VCaP (cell line): Measurements from ENCODE around the gene MPG.
"Not testable (repeated sequence)": the region's sequence is repeated elsewhere in the genome, so short reads cannot be mapped to it uniquely, and the experiment has no call there.

Experiments
- H3K27ac ChIP-seq: fragments of 450-650 bp; 2 replicates; pipeline ENCODE4 v1.5.1; 2017
- TF ChIP-seq, protein P1 (sequence below): fragments of 450-650 bp; conservative IDR thresholded peaks from 2 replicates; pipeline ENCODE4 v1.5.1; 2017; ENCODE audit warnings: mild to moderate bottlenecking, moderate library complexity

The MPG gene

DNA sequence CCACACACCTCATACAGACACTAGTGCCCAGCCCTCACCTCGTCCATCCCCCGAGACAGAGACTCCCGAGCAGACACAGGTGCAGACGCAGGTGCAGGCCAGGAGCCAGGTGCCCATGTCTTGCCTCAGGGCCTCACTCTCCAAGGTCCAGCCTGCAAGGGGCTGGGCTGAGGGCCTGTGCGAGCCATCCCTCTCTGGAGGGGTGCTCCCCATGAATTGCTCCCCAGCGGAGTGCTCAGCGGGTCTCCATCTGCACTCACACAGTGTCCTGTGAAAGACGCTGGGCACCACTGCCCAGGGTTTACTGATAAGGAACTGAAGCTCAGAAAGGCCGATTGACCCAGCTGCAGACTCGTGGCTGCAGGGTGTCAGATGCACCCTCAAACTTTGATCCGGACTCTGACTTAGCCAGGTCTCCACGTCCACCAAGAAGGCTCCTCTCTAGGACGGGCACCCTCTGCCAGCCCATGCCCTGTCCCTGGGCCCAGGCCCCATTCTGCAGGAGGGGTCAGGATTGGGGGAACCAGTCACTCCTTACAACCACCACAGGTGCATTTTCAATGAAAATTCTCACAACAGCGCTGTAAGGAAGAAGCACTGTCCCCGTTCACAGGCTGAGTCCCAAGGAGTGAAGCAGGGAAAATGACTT lies 41.6 kb upstream of the MPG start:
- H3K27ac ChIP-seq: no peak overlapping the region
- TF ChIP-seq, protein P1, sequence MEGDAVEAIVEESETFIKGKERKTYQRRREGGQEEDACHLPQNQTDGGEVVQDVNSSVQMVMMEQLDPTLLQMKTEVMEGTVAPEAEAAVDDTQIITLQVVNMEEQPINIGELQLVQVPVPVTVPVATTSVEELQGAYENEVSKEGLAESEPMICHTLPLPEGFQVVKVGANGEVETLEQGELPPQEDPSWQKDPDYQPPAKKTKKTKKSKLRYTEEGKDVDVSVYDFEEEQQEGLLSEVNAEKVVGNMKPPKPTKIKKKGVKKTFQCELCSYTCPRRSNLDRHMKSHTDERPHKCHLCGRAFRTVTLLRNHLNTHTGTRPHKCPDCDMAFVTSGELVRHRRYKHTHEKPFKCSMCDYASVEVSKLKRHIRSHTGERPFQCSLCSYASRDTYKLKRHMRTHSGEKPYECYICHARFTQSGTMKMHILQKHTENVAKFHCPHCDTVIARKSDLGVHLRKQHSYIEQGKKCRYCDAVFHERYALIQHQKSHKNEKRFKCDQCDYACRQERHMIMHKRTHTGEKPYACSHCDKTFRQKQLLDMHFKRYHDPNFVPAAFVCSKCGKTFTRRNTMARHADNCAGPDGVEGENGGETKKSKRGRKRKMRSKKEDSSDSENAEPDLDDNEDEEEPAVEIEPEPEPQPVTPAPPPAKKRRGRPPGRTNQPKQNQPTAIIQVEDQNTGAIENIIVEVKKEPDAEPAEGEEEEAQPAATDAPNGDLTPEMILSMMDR: no peak

DNA sequence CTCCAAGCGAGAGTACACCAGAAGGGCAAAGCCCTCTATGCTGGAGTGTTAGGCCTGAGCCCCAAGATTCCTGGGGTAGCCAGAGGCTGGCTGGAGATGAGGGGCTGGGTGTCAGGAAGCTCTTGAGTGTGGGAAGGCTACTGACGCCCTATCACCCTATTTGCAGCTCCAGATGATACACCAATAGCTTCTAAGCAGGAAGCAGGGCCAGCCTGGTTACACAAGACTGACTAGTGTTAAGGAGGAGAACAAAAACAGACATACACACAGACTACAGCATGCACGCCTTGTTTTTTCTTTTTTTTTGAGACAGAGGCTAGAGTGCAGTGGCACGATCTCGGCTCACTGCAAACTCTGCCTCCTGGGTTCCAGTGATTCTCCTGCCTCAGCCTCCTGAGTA lies 40.5 kb upstream of the MPG start:
- TF ChIP-seq, protein P1: no peak
- H3K27ac ChIP-seq: no peak overlapping the region

DNA sequence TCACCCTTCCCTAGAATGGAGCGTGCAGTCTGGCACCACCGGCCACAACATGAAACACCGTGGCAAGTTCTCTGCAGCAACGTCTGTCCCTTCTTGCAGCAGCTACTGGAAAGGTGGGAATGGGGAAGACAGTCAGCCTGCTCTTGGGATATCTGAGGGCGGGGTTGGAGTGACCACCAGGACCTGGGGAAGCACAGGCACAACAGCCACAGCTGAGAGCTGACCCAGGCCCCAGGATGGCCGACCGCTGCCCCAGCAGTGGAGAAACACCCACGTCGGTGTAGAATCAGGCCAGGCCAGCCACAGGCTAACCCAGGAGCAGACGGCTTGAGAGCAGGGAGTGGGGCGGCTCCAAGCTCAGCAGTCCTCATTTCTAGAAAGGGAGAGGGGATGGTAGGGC lies 39.8 kb upstream of the MPG start:
- not testable (repeated sequence) for H3K27ac ChIP-seq

DNA sequence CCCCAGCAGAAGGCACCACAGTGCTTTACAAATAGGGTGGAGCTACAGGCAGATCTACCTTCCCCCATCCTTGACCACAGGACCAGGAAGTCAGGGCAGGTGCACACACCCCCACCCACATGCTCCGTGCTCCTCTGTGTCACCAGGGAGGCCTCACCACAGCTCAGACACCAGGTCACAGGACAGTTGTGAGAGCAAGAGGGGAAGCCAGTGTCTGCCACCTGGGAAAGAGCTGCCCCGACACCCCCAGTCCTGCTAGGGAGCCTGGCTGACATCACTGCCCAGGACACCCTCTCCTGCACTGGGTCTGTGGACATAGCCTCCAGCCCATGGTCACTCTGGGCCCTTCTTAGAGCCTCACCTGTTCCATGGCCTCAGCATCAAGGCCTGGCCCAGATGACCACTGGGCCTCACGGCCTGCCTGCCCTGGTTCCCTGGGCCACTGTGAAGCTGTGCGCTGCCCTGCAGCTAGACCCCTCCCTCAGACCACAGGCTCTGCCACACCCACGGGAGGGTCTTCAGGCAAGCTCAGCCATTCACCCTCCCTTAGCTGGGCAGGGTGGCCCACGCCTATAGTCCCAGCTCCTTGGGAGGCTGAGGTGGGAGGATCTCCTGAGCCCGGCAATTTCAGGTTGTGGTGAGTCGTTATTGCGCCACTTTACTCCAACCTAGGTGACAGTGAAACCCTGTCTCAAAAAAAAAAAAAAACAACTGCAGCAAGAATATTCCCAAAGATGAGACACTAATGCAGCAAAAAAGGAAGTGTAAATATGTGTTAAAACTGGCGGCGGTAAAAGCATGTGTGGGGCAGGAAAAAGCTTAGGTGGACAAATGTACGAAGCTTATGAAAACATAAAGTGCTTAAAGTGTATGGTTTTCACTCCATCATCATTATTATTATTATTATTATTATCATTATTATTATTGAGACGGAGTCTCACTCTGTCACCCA lies 38.8 kb upstream of the MPG start:
- no peak overlapping the region for H3K27ac ChIP-seq
- TF ChIP-seq, protein P1: no peak

DNA sequence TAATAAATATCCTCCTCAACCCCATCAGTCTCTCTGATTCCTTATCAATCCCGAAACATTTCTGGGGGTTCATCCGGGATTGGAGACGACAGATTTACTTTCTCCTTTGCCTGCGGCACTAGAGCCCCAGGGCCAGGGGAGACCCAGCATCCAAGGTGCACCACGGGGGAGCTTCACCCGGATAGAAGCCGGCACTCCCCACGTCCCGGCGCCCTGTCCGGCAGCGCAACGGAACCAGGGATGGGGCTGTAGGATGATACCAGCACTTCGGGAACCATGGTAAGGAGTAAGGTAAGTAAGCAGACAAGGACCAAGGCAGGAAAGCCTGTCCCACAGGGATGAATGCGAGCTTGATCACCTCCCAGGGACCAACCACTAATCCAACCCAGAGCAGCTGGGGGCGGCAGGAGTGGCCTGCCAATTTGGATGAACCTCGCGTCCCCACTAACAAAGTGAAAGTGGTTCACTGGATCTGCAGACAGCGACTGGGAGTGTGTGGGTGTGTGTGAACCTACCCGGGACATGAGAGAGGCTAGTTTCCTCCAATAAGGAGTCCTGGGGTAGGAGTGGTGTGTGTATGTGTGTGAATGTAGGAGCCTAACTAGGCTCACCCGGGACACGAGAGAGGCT lies 36.5 kb upstream of the MPG start:
- no peak overlapping the region for H3K27ac ChIP-seq
- TF ChIP-seq, protein P1: no peak

DNA sequence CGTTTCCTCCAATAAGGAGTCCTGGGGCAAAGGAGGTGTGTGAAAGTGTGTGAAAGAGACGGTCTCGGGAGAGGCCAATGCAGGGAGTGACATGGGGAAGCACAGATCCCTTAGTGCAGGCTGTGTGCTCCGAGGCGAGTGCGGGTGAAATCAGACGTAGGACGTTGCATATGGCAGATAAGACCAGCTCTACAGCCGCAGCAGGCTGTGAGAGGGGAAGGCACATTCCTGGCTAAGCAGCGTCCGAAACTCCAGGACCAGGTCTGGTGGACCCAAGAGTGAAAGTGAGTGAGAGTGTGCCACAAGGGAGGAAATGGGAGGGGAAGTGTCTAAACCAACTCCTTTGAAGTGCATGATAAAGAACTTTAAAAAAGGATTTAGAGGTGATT lies 36.0 kb upstream of the MPG start:
- H3K27ac ChIP-seq: no peak overlapping the region
- TF ChIP-seq, protein P1: no peak

DNA sequence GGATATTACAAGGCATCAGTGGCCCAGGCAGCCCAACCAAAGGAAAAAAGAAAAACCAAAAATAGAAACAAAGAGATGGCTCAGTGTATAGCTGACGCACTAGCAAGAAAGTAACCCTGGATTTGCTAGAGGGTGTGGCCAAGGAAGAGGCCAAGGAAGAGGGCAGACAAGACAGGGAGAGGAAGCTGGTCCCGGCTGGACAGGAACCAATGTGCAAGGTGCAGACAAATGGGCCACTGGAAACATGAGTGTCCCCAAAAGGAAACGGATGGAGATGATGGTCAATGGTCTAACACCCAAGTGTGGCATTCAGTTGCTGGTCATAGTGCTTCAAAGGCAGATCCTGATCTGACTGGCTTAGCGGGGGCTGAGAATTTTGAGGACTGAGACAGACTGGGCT lies 35.3 kb upstream of the MPG start:
- H3K27ac ChIP-seq: no peak overlapping the region
- TF ChIP-seq, protein P1: no peak
